Activated CD4-positive, alpha-beta memory T cell treated with anti-CD3 and anti-CD28 coated beads for 36 hours (primary cell): ENCODE results near the gene KCNQ4. TPM values are rescaled to one million over a fixed set of nuclear protein-coding genes. Genes with fewer than 3 reads are reported as not detected.

ENCODE experiments used
- CTCF ChIA-PET: fragments of 350-600 bp; sonication (Branson Sonifier 250); formaldehyde crosslinking; loops from one replicate; lab custom pipeline; 2021; ENCODE audit warnings: antibody characterized with exemption, inconsistent platforms; lab: Charles Lee
- POLR2A ChIA-PET: fragments of 350-600 bp; sonication (Branson Sonifier 250); formaldehyde crosslinking; loops from one replicate; lab custom pipeline; 2021; ENCODE audit warnings: antibody characterized with exemption; lab: Charles Lee
- DNase-seq: peaks from one replicate; pipeline ENCODE4 v3.0.0-alpha.2; 2020
- H3K27ac Mint-ChIP-seq: one replicate; pipeline ENCODE4 v1.8.0; 2021; ENCODE audit warnings: mixed read lengths
- H3K27me3 Mint-ChIP-seq: one replicate; pipeline ENCODE4 v1.8.0; 2021; ENCODE audit warnings: mixed read lengths
- H3K36me3 Mint-ChIP-seq: one replicate; pipeline ENCODE4 v1.8.0; 2021; ENCODE audit warnings: mixed read lengths
- H3K4me1 Mint-ChIP-seq: one replicate; pipeline ENCODE4 v1.8.0; 2021; ENCODE audit warnings: low read depth, mixed read lengths
- H3K4me3 Mint-ChIP-seq: one replicate; pipeline ENCODE4 v1.8.0; 2021; ENCODE audit warnings: mild to moderate bottlenecking, mixed read lengths
- H3K9me3 Mint-ChIP-seq: one replicate; pipeline ENCODE4 v1.8.0; 2021; ENCODE audit warnings: mixed read lengths
- intact Hi-C: fragments of 100-400 bp; cut with micrococcal nuclease; formaldehyde crosslinking; loops from one replicate; pipeline ENCODE4 v1.15.1; 2023
- total RNA-seq, 2 experiments: library from RNA; stranded (reverse); gene quantifications; one replicate each; pipeline ENCODE4 v1.2.3, GENCODE V29; 2021

Gene KCNQ4
- total RNA-seq, 2 experiments from 2014 or later = 0.45 to 0.53 TPM

GRCh38 chr1:40848530-40849189, 65.1 kb downstream of the KCNQ4 start:
- POLR2A ChIA-PET = no interaction called here
- Mint-ChIP-seq H3K36me3 (no peaks in the 10 kb centered on the region), H3K27me3 (no peaks in the 10 kb centered on the region), H3K27ac (peak overlapping the region; percentile 26), H3K4me1 (peaks cover 11% of the 10 kb centered on the region), H3K9me3 (no peaks in the 10 kb centered on the region), H3K4me3 (no peak overlapping the region)
- CTCF ChIA-PET = interaction anchor here (0.6 to 11.1 kb wide), 16 partner anchors 10 to 315 kb away, joined by 3 to 179 read pairs (median 6); partner anchors contain the start of gene CITED4
- DNase-seq = peak; percentile 37
- intact Hi-C loops = no loop called here

GRCh38 chr1:40849801-40850592, 66.4 kb downstream of the KCNQ4 start:
- Mint-ChIP-seq H3K27me3 (no peaks in the 10 kb centered on the region), H3K4me3 (no peak overlapping the region), H3K9me3 (no peaks in the 10 kb centered on the region), H3K27ac (no peak overlapping the region), H3K36me3 (no peaks in the 10 kb centered on the region), H3K4me1 (peaks cover 8% of the 10 kb centered on the region)
- CTCF ChIA-PET = interaction anchor here (0.5 to 11.1 kb wide), 35 partner anchors 8 to 317 kb away, joined by 3 to 179 read pairs (median 4); partner anchors contain the start of gene CITED4
- intact Hi-C loops = loop anchor here (1.0 to 5.0 kb wide), 5 partner anchors 76 to 317 kb away; partner anchors contain the start of gene RIMS3
- DNase-seq = peak; percentile 86
- POLR2A ChIA-PET = interaction anchor here (0.6 kb wide), 1 partner anchor 225 kb away, joined by 3 read pairs; no protein-coding TSS in a partner anchor

- CTCF ChIA-PET = interaction anchor here (0.8 to 11.1 kb wide), 6 partner anchors 11 to 100 kb away, joined by 3 to 179 read pairs (median 3); partner anchors contain the start of gene CITED4
- DNase-seq = no peak
- POLR2A ChIA-PET = interaction anchor here (0.9 kb wide), 1 partner anchor 76 kb away, joined by 3 read pairs; no protein-coding TSS in a partner anchor
- no peaks in the 10 kb centered on the region for H3K36me3 Mint-ChIP-seq
- peaks cover 5% of the 10 kb centered on the region for H3K4me1 Mint-ChIP-seq
- no peaks in the 10 kb centered on the region for H3K9me3 Mint-ChIP-seq
- H3K27me3 Mint-ChIP-seq = no peaks in the 10 kb centered on the region
- H3K27ac Mint-ChIP-seq = no peak overlapping the region
- intact Hi-C loops = loop anchor here (5.0 kb wide), 1 partner anchor 184 kb away; the partner anchor contains the start of gene RIMS3
- H3K4me3 Mint-ChIP-seq = no peak overlapping the region
Observed at GRCh38 chr1:40851643-40852042, 68.1 kb downstream of the KCNQ4 start.

- H3K9me3 Mint-ChIP-seq = no peaks in the 10 kb centered on the region
- H3K4me3 Mint-ChIP-seq = no peak overlapping the region
- no peak overlapping the region for H3K27ac Mint-ChIP-seq
- H3K27me3 Mint-ChIP-seq = no peaks in the 10 kb centered on the region
- H3K36me3 Mint-ChIP-seq = no peaks in the 10 kb centered on the region
- ChIA-PET CTCF (interaction anchor here (0.8 to 11.1 kb wide), 9 partner anchors 13 to 257 kb away, joined by 3 to 152 read pairs (median 3); no protein-coding TSS in a partner anchor), POLR2A (no interaction called here)
- intact Hi-C loops = loop anchor here (5.0 kb wide), 1 partner anchor 186 kb away; the partner anchor contains the start of gene RIMS3
- DNase-seq = no peak
- peaks cover 5% of the 10 kb centered on the region for H3K4me1 Mint-ChIP-seq
Observed at GRCh38 chr1:40853113-40853884, 69.7 kb downstream of the KCNQ4 start.

- POLR2A ChIA-PET = no interaction called here
- no peak for DNase-seq
- H3K9me3 Mint-ChIP-seq = no peaks in the 10 kb centered on the region
- CTCF ChIA-PET = interaction anchor here (1.3 to 11.1 kb wide), 4 partner anchors 69 to 97 kb away, joined by 3 to 152 read pairs (median 15); no protein-coding TSS in a partner anchor
- H3K27ac Mint-ChIP-seq = no peak overlapping the region
- intact Hi-C loops = loop anchor here (5.0 kb wide), 1 partner anchor 187 kb away; the partner anchor contains the start of gene RIMS3
- H3K4me1 Mint-ChIP-seq = peaks cover 5% of the 10 kb centered on the region
- no peaks in the 10 kb centered on the region for H3K27me3 Mint-ChIP-seq
- H3K4me3 Mint-ChIP-seq = no peak overlapping the region
- no peaks in the 10 kb centered on the region for H3K36me3 Mint-ChIP-seq
Observed at GRCh38 chr1:40853885-40854170, 70.2 kb downstream of the KCNQ4 start.

- intact Hi-C loops = no loop called here
- no peaks in the 10 kb centered on the region for H3K4me1 Mint-ChIP-seq
Observed at GRCh38 chr1:40855513-40855912, 71.9 kb downstream of the KCNQ4 start.

GRCh38 chr1:40856116-40856515, 72.5 kb downstream of the KCNQ4 start:
- intact Hi-C loops = no loop called here
- POLR2A ChIA-PET = no interaction called here

More at GRCh38 chr1:40855513-40855912, 71.9 kb downstream of the KCNQ4 start:
- Mint-ChIP-seq H3K36me3 (no peaks in the 10 kb centered on the region), H3K27me3 (no peaks in the 10 kb centered on the region), H3K9me3 (no peaks in the 10 kb centered on the region), H3K4me3 (no peak overlapping the region), H3K27ac (no peak overlapping the region)
- peak; percentile 21 for DNase-seq
- POLR2A ChIA-PET = no interaction called here
- CTCF ChIA-PET = interaction anchor here (1.3 to 11.1 kb wide), 2 partner anchors 82 to 96 kb away, joined by 3 to 152 read pairs; no protein-coding TSS in a partner anchor

GRCh38 chr1:40856656-40857302, 73.2 kb downstream of the KCNQ4 start:
- no peak overlapping the region for H3K4me3 Mint-ChIP-seq
- CTCF ChIA-PET = interaction anchor here (1.4 to 11.1 kb wide), 3 partner anchors 82 to 94 kb away, joined by 5 to 152 read pairs (median 5); no protein-coding TSS in a partner anchor
- POLR2A ChIA-PET = no interaction called here

More at GRCh38 chr1:40856116-40856515, 72.5 kb downstream of the KCNQ4 start:
- H3K9me3 Mint-ChIP-seq = no peaks in the 10 kb centered on the region
- no peaks in the 10 kb centered on the region for H3K36me3 Mint-ChIP-seq
- no peak for DNase-seq
- CTCF ChIA-PET = interaction anchor here (1.3 to 11.1 kb wide), 3 partner anchors 81 to 95 kb away, joined by 3 to 152 read pairs (median 5); no protein-coding TSS in a partner anchor
- no peak overlapping the region for H3K27ac Mint-ChIP-seq
- peaks cover 3% of the 10 kb centered on the region for H3K27me3 Mint-ChIP-seq
- no peak overlapping the region for H3K4me3 Mint-ChIP-seq
- peaks cover 3% of the 10 kb centered on the region for H3K4me1 Mint-ChIP-seq

GRCh38 chr1:40857737-40858136, 74.2 kb downstream of the KCNQ4 start:
- Mint-ChIP-seq H3K4me1 (peaks cover 7% of the 10 kb centered on the region), H3K27ac (no peak overlapping the region), H3K27me3 (peaks cover 3% of the 10 kb centered on the region), H3K4me3 (no peak overlapping the region), H3K9me3 (no peaks in the 10 kb centered on the region), H3K36me3 (no peaks in the 10 kb centered on the region)
- ChIA-PET POLR2A (no interaction called here), CTCF (interaction anchor here (0.7 to 6.2 kb wide), 6 partner anchors 8 to 95 kb away, joined by 3 to 47 read pairs (median 5); no protein-coding TSS in a partner anchor)
- no peak for DNase-seq
- intact Hi-C loops = no loop called here

More at GRCh38 chr1:40856656-40857302, 73.2 kb downstream of the KCNQ4 start:
- peaks cover 3% of the 10 kb centered on the region for H3K27me3 Mint-ChIP-seq
- no peak for DNase-seq
- no peaks in the 10 kb centered on the region for H3K36me3 Mint-ChIP-seq
- no peaks in the 10 kb centered on the region for H3K9me3 Mint-ChIP-seq
- H3K27ac Mint-ChIP-seq = no peak overlapping the region
- peaks cover 3% of the 10 kb centered on the region for H3K4me1 Mint-ChIP-seq
- intact Hi-C loops = no loop called here

GRCh38 chr1:40858856-40859416, 75.3 kb downstream of the KCNQ4 start:
- peaks cover 3% of the 10 kb centered on the region for H3K27me3 Mint-ChIP-seq
- intact Hi-C loops = no loop called here
- ChIA-PET POLR2A (interaction anchor here (0.6 kb wide), 1 partner anchor 129 kb away, joined by 3 read pairs; no protein-coding TSS in a partner anchor), CTCF (interaction anchor here (1.2 to 6.2 kb wide), 4 partner anchors 10 to 93 kb away, joined by 3 to 47 read pairs (median 8); no protein-coding TSS in a partner anchor)
- H3K9me3 Mint-ChIP-seq = no peaks in the 10 kb centered on the region
- no peaks in the 10 kb centered on the region for H3K36me3 Mint-ChIP-seq
- peaks cover 10% of the 10 kb centered on the region for H3K4me1 Mint-ChIP-seq
- H3K4me3 Mint-ChIP-seq = no peak overlapping the region
- no peak overlapping the region for H3K27ac Mint-ChIP-seq
- DNase-seq = no peak
